ENCODE data around the gene SGK2.

- TF ChIP-seq POLR2AphosphoS5 (IDR thresholded peaks at IDR 0.05; ENCODE audit: borderline replicate concordance, low read depth, low read length) (no peak), EZH2 (IDR thresholded peaks at IDR 0.05) (no peak), FOXP2 (optimal IDR thresholded peaks at IDR 0.05; ENCODE audit: control extremely low read depth, extremely low read length, insufficient read depth) (no peak)
Observed at GRCh38 chr20:43549416-43550065, 9.3 kb upstream of the SGK2 start.
